ENCODE results near the gene TMEM190.
"Not testable (repeated sequence)": the region's sequence is repeated elsewhere in the genome, so short reads cannot be mapped to it uniquely, and the experiment has no call there.

TMEM190 gene

DNA sequence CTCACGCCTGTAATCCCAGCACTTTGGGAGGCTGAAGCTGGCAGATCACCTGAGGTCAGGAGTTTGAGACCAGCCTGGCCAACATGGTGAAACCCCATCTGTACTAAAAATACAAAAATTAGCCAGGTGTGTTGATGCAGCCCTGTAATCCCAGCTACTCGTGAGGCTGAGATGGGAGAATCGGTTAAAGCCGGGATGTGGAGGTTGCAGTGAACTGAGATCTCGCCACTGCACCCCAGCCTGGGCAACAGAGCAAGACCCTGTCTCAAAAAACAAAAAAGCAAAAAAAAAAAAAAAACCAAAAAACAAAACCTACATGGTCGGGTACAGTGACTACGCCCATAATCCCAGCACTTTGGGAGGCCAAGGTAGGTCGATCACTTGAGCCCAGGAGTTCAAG, 32.6 kb downstream of the TMEM190 start:
- in situ Hi-C loops (cut with HindIII; ENCODE audit: low sequenced_read_pairs), result not testable (repeated sequence)

DNA sequence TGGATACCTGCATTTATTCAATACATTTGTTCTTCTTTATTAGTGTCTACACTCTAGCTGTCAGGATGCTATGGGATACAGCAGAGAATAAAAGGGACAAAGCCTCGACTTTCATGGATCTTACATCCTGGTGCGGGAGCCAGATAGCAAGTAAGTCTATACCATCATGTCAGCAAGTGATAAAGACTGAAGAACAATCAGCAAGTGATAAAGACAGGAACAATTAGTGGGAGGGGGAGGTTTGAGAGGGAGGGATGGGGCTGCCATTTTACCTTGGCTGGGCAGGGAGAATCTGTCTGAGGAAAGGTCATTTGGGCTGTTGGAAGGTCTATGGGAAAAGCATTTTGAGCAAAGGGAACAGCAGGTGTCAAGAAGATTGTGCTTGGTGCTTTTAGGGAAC, 33.5 kb downstream of the TMEM190 start:
- in situ Hi-C loops (cut with HindIII; ENCODE audit: low sequenced_read_pairs), result loop anchor here (5.0 to 10.0 kb wide), 3 partner anchors 102 to 238 kb away; no protein-coding TSS in a partner anchor

- in situ Hi-C loops (cut with HindIII; ENCODE audit: low sequenced_read_pairs), result loop anchor here (10.0 kb wide), 1 partner anchor 123 kb away; no protein-coding TSS in a partner anchor
Measured at GRCh38 chr19:55418185-55418584, 41.6 kb downstream of the TMEM190 start.

- in situ Hi-C loops (cut with HindIII; ENCODE audit: low sequenced_read_pairs), result loop anchor here (10.0 kb wide), 1 partner anchor 124 kb away; no protein-coding TSS in a partner anchor
Measured at GRCh38 chr19:55419103-55419502, 42.5 kb downstream of the TMEM190 start.

- in situ Hi-C loops (cut with HindIII; ENCODE audit: low sequenced_read_pairs), result loop anchor here (10.0 kb wide), 1 partner anchor 125 kb away; no protein-coding TSS in a partner anchor
Measured at GRCh38 chr19:55419624-55420236, 43.1 kb downstream of the TMEM190 start.

- in situ Hi-C loops (cut with HindIII; ENCODE audit: low sequenced_read_pairs), result not testable (repeated sequence)
Measured at GRCh38 chr19:55421281-55421680, 44.7 kb downstream of the TMEM190 start.

- in situ Hi-C loops (cut with HindIII; ENCODE audit: low sequenced_read_pairs), result no loop called here
Measured at GRCh38 chr19:55423225-55424005, 46.8 kb downstream of the TMEM190 start.

GRCh38 chr19:55424518-55424917, 47.9 kb downstream of the TMEM190 start:
- in situ Hi-C loops (cut with HindIII; ENCODE audit: low sequenced_read_pairs), result no loop called here

GRCh38 chr19:55426042-55426441, 49.4 kb downstream of the TMEM190 start:
- in situ Hi-C loops (cut with HindIII; ENCODE audit: low sequenced_read_pairs), result no loop called here

All from endothelial cell of hepatic sinusoid (primary cell).